ENCODE measurements around the gene MRPS25.

DNA sequence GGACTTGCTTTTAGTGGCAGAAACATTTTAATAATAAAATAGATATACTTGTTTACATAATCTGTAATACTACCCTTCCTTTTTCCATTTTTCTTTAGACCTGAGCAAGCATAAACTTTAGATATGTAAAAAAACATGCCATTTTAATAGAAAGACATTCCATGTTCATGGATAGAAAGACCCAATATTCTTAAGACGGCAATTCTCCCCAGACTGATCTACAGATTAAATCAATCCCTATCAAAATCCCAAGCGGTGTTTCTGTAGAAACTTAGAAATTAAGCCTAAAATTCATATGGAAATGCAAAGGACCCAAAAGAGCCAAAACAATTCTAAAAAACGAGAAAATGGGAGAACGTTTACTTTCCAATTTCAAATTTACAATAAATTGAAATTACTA is 11.6 kb downstream of the MRPS25 start:
- TF ChIP-seq, protein P1, sequence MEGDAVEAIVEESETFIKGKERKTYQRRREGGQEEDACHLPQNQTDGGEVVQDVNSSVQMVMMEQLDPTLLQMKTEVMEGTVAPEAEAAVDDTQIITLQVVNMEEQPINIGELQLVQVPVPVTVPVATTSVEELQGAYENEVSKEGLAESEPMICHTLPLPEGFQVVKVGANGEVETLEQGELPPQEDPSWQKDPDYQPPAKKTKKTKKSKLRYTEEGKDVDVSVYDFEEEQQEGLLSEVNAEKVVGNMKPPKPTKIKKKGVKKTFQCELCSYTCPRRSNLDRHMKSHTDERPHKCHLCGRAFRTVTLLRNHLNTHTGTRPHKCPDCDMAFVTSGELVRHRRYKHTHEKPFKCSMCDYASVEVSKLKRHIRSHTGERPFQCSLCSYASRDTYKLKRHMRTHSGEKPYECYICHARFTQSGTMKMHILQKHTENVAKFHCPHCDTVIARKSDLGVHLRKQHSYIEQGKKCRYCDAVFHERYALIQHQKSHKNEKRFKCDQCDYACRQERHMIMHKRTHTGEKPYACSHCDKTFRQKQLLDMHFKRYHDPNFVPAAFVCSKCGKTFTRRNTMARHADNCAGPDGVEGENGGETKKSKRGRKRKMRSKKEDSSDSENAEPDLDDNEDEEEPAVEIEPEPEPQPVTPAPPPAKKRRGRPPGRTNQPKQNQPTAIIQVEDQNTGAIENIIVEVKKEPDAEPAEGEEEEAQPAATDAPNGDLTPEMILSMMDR (optimal IDR thresholded peaks at IDR 0.05 in 1 of 3, IDR thresholded peaks at IDR 0.05 in 1 of 3, conservative IDR thresholded peaks at IDR 0.05 in 1 of 3; ENCODE audit: extremely low read depth in 1 of 3, insufficient read depth in 2 of 3, low read length in 3 of 3), result no peak
- no peak for TF ChIP-seq EZH2 (IDR thresholded peaks at IDR 0.05; ENCODE audit: low read length)

Measured in keratinocyte (primary cell).